Transverse colon (tissue), 4 donors: ENCODE data around the gene PALLD.

Experiments used
- CTCF ChIP-seq, 5 experiments: fragments of 200-600 bp in 3 of 5; fragments of 450-650 bp in 2 of 5; sonication (generic) in 3 of 5; IDR thresholded peaks; 1 replicate in 2 of 5; 2 replicates in 3 of 5; pipeline ENCODE4 v1.5.1; 2016 to 2017; ENCODE audit warnings: antibody characterized with exemption in 5 of 5, inconsistent platforms in 3 of 5, mild to moderate bottlenecking in 2 of 5, moderate library complexity in 1 of 5
- EP300 ChIP-seq: sonication (generic); formaldehyde crosslinking; IDR thresholded peaks from one replicate; pipeline ENCODE4 v1.6.1; 2017; ENCODE audit warnings: antibody characterized with exemption, low read depth
- POLR2A ChIP-seq: fragments of 450-650 bp; IDR thresholded peaks from one replicate; pipeline ENCODE4 v1.6.1; 2016; ENCODE audit warnings: antibody characterized with exemption, mild to moderate bottlenecking, moderate library complexity
- POLR2AphosphoS5 ChIP-seq, 3 donors: sonication (generic); formaldehyde crosslinking; IDR thresholded peaks; one replicate each; pipeline ENCODE4 v1.6.1; 2016; ENCODE audit warnings: antibody characterized with exemption in 3 of 3

- no peak for TF ChIP-seq EP300
- TF ChIP-seq POLR2A, result no peak
- TF ChIP-seq POLR2AphosphoS5 (IDR thresholded peaks at IDR 0.05), result no peak
- no peak for TF ChIP-seq CTCF (IDR thresholded peaks at IDR 0.05)
These were observed 371.9 kb downstream of the PALLD start for GRCh38 chr4:168868802-168869201.
